ENCODE results near the gene JMJD1C.

DNA sequence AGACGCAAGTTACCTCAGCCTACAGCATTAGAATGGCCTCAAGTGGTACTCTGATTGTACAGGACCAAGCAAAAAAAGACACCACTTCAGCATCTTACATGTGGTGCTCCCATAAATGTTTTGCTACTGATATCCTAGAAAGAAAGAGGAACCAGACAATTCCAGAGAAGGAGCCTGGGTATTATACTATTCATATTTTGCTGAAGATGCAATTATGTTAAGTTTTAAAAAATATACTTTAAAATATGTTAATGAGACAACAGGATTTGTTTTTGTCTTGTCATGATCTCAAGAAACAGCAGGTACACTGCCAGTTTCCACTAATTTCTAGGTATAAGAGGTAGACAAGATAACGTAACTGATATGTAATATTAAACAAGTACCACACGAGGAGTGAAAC is 92.6 kb downstream of the JMJD1C start:
- no peak for TF ChIP-seq POLR2A (IDR thresholded peaks at IDR 0.05)
- TF ChIP-seq, protein P1, sequence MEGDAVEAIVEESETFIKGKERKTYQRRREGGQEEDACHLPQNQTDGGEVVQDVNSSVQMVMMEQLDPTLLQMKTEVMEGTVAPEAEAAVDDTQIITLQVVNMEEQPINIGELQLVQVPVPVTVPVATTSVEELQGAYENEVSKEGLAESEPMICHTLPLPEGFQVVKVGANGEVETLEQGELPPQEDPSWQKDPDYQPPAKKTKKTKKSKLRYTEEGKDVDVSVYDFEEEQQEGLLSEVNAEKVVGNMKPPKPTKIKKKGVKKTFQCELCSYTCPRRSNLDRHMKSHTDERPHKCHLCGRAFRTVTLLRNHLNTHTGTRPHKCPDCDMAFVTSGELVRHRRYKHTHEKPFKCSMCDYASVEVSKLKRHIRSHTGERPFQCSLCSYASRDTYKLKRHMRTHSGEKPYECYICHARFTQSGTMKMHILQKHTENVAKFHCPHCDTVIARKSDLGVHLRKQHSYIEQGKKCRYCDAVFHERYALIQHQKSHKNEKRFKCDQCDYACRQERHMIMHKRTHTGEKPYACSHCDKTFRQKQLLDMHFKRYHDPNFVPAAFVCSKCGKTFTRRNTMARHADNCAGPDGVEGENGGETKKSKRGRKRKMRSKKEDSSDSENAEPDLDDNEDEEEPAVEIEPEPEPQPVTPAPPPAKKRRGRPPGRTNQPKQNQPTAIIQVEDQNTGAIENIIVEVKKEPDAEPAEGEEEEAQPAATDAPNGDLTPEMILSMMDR (IDR thresholded peaks at IDR 0.05), result no peak
